Uterus (tissue), 4 donors: ENCODE results near the gene PGC. TPM values are rescaled to one million over a fixed set of nuclear protein-coding genes. Genes with fewer than 3 reads are reported as not detected.

Source experiments
- DNase-seq, 2 donors: peaks; one replicate each; pipeline ENCODE4 v3.0.0-alpha.2; 2019 to 2020
- H3K27ac ChIP-seq, 2 donors: fragments of 200-600 bp; sonication (generic); 1 replicate in 1 of 2; 2 replicates in 1 of 2; pipeline ENCODE4 v1.5.1; 2016 to 2018
- H3K27me3 ChIP-seq, 2 donors: fragments of 200-600 bp; sonication (generic); one replicate each; pipeline ENCODE4 v1.5.1; 2018 to 2019; ENCODE audit warnings: control low read depth in 1 of 2
- H3K36me3 ChIP-seq, 2 donors: fragments of 200-600 bp; sonication (generic); one replicate each; pipeline ENCODE4 v1.5.1; 2019; ENCODE audit warnings: control low read depth in 1 of 2
- H3K4me1 ChIP-seq, 2 donors: fragments of 200-600 bp; sonication (generic); one replicate each; pipeline ENCODE4 v1.5.1; 2018 to 2019; ENCODE audit warnings: control low read depth in 1 of 2
- H3K4me3 ChIP-seq, 2 donors: fragments of 200-600 bp; sonication (generic); 1 replicate in 1 of 2; 2 replicates in 1 of 2; pipeline ENCODE4 v1.5.1; 2018 to 2019; ENCODE audit warnings: mild to moderate bottlenecking in 1 of 2
- H3K9me3 ChIP-seq, 2 donors: fragments of 200-600 bp; sonication (generic); one replicate each; pipeline ENCODE4 v1.5.1; 2019; ENCODE audit warnings: control low read depth in 1 of 2
- CTCF ChIP-seq, 4 experiments: fragments of 200-600 bp in 2 of 4; fragments of 450-650 bp in 2 of 4; sonication (generic) in 2 of 4; IDR thresholded peaks; one replicate each; pipeline ENCODE4 v1.5.1; 2016 to 2019; ENCODE audit warnings: antibody characterized with exemption in 4 of 4, mild to moderate bottlenecking in 2 of 4, moderate library complexity in 1 of 4
- POLR2A ChIP-seq, 2 donors: fragments of 450-650 bp; IDR thresholded peaks; one replicate each; pipeline ENCODE4 v1.6.1; 2016; ENCODE audit warnings: antibody characterized with exemption in 2 of 2, mild to moderate bottlenecking in 1 of 2, moderate library complexity in 1 of 2
- intact Hi-C: fragments of 100-400 bp; cut with DNase I; formaldehyde crosslinking; loops from one replicate; pipeline ENCODE4 v1.15.1; 2023; ENCODE audit warnings: low total_unique reads
- total RNA-seq, 4 donors: library from RNA; depleted of rRNA in 3 of 4; stranded (reverse); fragments of >200 nt in 3 of 4; gene quantifications; one replicate each; pipeline versions ENCODE4 v1.1.0 to v1.2.4, GENCODE V29; 2014 to 2023
- donor health status: DM: yes; HTN: yes; CAD: no.

Gene PGC
- total RNA-seq, 4 donors from 2014 or later: 0.91 to 2.1 TPM; not detected in 2

- intact Hi-C loops: no loop called here
- Histone ChIP-seq H3K4me1 (no peaks in the 10 kb centered on the region), H3K36me3 (no peaks in the 10 kb centered on the region), H3K9me3 (no peaks in the 10 kb centered on the region), H3K27me3 (no peaks in the 10 kb centered on the region), H3K4me3 (no peak overlapping the region), H3K27ac (no peak overlapping the region)
- no peak for DNase-seq
- no peak for TF ChIP-seq CTCF (IDR thresholded peaks at IDR 0.05)
- TF ChIP-seq POLR2A (IDR thresholded peaks at IDR 0.05): no peak
These were observed 6.6 kb downstream of the PGC start for GRCh38 chr6:41740366-41741162.

- Histone ChIP-seq H3K36me3 (no peaks in the 10 kb centered on the region), H3K27ac (no peak overlapping the region), H3K27me3 (no peaks in the 10 kb centered on the region), H3K4me3 (no peak overlapping the region), H3K9me3 (no peaks in the 10 kb centered on the region), H3K4me1 (no peaks in the 10 kb centered on the region)
- intact Hi-C loops: no loop called here
- TF ChIP-seq POLR2A (IDR thresholded peaks at IDR 0.05) (no peak), CTCF (IDR thresholded peaks at IDR 0.05) (no peak)
- DNase-seq: no peak
These were observed 8.2 kb downstream of the PGC start for GRCh38 chr6:41739041-41739440.

- H3K9me3 ChIP-seq: no peaks in the 10 kb centered on the region
- no peaks in the 10 kb centered on the region for H3K27me3 ChIP-seq
- H3K36me3 ChIP-seq: no peaks in the 10 kb centered on the region
- TF ChIP-seq POLR2A (IDR thresholded peaks at IDR 0.05): no peak
- TF ChIP-seq CTCF (IDR thresholded peaks at IDR 0.05): no peak
- peaks cover 0 to 4% of the 10 kb centered on the region in 2 donors for H3K4me1 ChIP-seq
- H3K27ac ChIP-seq: no peak overlapping the region
- intact Hi-C loops: no loop called here
- H3K4me3 ChIP-seq: no peak overlapping the region
- no peak for DNase-seq
These were observed 9.5 kb downstream of the PGC start for GRCh38 chr6:41737591-41738130.

GRCh38 chr6:41736800-41737555, 10.2 kb downstream of the PGC start:
- Histone ChIP-seq H3K4me1 (peaks cover 0 to 4% of the 10 kb centered on the region in 2 donors), H3K27ac (no peak overlapping the region), H3K9me3 (no peaks in the 10 kb centered on the region), H3K36me3 (no peaks in the 10 kb centered on the region), H3K27me3 (no peaks in the 10 kb centered on the region), H3K4me3 (no peak overlapping the region)
- TF ChIP-seq CTCF (IDR thresholded peaks at IDR 0.05) (no peak), POLR2A (IDR thresholded peaks at IDR 0.05) (no peak)
- intact Hi-C loops: no loop called here
- DNase-seq: no peak
